ENCODE data around the gene KCNA2.

Gene KCNA2

DNA sequence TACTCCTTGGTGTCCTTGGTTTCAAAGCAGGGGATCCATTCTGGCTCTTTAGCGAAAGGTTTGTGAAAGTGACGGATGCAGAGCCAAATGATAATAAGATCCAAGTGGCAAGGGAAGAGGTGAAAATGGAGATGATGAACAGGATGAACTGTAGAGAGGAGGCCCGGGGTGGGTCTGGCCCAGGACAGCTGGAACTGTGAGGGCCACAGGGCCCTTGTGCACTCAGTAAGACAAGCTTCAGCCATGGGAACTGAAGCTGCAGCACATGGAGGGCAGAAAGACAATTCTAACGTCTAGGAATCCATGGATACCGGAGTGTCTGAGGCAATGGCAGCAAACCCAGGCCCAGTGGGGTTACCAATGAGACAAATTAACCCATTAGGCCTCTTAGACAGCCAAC, 4.8 kb downstream of the KCNA2 start:
- no peak for DNase-seq

GRCh38 chr1:110600716-110601115, 5.4 kb downstream of the KCNA2 start:
- no peak for DNase-seq

DNA sequence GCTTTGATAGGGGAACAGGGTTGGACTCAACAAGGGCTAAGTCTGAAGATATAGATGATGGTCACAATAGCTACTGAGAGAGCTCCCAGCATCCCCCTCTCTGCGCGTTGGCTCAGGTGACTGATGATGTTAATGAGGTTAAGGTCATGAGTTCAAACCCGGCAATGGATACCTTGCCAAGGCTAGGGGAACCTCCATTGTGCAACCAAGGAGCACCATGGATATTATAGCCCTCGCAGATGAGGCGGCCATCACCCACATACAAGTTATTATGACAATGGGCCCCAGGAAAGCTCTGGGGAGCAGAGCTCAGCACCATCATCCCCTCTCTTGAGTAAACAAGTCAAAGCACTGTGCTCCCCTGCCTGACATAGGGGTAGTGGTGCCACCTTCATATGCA, 8.2 kb downstream of the KCNA2 start:
- DNase-seq, result no peak

DNA sequence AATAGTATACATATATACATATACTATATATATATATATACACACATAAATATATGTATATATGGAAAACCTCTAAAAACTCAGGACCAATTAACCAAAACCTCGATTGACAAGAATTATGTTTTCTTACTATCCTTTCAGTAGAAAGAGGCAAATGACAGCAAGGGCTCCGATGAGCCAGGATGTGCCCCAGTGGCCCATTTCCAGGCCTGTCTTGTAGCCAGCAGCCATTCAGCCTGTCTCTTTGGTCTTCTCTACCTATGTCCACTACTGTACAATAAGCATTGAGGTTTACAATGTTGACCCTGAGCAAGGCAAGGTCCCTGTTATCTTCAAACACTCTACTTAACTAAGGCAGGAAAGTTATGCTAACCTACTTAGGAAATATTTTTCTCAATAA, 9.8 kb downstream of the KCNA2 start:
- DNase-seq, result no peak

DNA sequence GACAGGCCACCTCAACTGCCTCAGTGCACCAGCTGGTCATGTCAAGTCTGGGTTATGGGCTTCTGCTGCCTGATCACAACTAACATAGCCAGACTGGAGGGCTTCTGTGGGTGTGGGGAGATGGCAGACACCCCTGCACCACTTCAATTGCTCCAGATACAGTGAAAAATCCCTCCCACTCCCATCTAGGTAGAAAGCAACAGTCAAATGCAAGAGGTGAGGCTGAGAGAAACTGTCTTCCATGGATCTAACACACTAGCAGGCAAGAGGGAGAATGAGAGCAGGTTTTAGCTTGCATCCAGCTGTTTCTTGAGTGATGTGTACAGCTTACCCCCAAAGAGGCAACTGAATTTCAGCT, 10.8 kb downstream of the KCNA2 start:
- DNase-seq, result no peak

DNA sequence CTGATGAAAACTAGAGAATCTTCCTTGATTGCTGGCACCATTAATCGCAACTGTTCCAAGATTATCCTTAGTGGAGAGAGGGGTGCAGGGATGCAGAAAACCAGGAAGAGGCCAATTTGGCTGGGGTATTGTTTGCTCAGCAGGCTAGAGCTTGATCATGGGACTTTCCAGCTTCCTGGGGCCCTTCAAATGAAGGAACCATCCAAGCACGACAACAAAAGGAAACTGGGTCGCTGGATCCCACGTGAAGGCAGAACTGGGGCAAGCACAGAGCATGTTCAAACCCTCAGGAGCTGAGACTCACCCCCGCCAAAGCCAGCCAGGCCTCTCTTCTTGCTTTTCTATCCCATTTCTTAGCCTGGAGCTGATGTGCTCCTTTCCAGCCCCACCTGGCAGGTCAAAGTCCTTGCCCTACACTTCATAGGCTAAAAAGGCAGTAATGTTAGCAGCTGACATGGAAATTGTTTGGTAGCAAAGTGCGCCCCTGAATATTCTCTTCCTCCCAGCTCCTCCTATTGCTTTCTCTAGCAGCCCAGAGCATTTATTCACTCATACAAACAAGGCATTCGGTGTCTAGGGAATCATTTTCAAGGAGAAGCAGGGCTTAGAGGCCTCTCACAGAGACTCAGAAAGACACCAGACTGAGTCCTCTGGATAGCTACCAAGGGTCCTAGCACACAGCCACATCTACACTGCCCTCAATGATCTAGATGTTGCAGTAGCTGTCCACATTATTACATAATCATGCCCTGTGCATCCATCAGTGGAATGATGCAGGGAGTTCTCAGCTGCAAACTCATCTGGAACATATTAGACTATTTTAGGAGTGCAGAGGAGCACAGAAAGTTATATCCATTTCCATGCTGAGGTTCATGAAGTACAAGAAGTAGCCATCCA, 11.5 kb downstream of the KCNA2 start:
- DNase-seq, result no peak

- no peak for DNase-seq
Measured at GRCh38 chr1:110593902-110594301, 12.3 kb downstream of the KCNA2 start.

GRCh38 chr1:110591956-110592355, 14.2 kb downstream of the KCNA2 start:
- DNase-seq, result no peak

DNA sequence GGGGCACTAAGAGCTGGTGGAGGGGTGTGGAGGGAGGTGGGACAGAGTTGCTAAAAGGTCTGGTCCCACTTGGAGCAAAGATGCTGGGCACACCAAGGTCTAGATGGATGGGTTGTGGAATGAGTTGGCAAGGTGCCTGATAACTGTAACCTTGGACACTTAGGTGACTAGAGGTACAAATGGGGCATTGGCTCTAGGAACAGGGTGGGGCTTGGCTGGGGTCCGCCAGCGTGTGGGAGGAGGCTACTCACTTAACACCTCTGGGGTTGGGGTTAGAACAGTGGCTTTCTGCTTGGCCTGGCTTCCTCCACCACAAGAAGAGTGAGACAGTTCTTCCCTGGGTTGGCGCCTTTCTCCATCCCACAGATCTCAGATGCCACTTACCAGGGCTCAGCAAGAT, 17.2 kb downstream of the KCNA2 start:
- no peak for DNase-seq

GRCh38 chr1:110588486-110588885, 17.7 kb downstream of the KCNA2 start:
- DNase-seq, result no peak

- no peak for DNase-seq
Measured at GRCh38 chr1:110587906-110588305, 18.3 kb downstream of the KCNA2 start.

GRCh38 chr1:110585481-110585880, 20.7 kb downstream of the KCNA2 start:
- DNase-seq, result no peak

DNA sequence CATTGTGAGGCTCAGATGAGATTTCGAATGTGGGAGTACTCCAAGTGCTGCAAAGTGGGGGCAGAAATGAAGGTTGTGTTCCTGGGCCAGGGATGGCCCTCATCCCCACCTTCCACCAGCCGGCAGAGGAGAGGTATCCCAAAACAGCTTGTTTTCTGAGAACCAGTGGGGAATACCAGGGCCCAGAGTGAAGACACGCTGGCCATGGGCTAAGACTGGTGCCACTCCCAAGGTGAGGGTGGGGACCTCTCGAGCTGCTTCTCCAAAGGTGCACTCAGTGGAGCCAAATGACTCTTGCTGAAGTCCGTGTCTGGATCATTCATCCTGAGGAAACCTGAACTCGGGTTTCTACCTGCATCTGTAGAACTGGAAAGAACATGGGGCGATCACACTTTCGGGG, 22.1 kb downstream of the KCNA2 start:
- DNase-seq, result no peak

DNA sequence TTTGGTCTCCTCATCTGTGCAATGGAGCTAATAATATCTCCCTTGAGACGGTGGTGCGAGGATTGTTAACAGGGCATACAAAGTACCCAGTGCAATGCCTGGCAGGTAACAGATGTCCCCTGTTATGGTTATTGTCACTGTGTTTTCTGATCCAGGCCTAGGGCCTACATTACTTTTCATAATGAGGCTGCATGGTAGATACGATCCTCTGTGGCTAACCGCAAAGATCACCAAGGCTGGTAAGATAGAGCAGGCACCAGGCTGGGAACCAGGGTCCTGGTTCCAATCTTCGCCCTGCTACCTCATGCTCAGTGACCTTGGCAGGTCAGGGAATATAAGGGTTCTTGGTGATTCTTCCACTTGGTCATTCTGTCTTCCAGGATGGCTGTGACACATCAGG, 22.7 kb downstream of the KCNA2 start:
- no peak for DNase-seq

GRCh38 chr1:110582378-110582777, 23.8 kb downstream of the KCNA2 start:
- DNase-seq, result no peak

DNA sequence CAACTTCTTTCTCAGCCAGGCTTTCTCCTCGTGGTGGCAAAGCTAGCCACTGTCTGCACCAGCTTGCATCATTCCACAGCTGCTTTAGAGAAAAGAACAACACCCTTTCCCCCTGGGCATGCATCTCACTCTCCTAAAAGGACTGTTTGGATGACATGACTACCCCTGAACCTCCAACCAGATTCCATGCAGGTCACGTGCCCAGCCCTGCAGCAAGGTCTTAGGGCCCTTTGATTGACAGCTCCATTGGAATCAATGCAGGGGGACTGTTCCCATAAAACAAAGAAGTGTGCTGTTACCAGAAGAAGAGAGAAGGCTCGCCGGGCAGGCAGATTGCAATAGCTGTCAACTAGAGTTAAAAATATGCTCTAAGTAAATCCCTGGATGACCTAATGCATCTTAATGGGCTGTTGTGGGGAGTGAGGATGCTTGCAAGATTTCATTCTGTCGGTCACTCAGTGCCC, 24.4 kb downstream of the KCNA2 start:
- no peak for DNase-seq

GRCh38 chr1:110580244-110580643, 25.9 kb downstream of the KCNA2 start:
- DNase-seq, result no peak

DNA sequence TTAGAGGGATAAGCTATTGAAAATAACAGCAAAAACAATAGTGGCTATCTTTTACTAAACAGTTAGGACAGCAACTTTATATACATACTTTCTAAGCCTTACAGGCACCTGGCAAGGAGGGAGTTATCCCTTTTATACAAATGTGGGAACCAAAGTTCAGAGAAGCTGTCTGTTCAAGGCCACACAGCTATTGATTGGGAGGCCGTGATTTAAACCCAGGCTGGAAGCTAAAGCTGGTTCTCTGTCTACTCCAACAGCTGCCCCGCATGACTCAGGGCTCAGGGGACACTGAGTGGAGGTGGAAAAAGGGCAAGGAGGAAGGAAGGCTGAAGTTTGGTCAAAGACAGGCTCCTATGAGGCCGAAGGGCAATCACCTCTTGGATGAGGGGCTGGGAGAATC, 26.7 kb downstream of the KCNA2 start:
- no peak for DNase-seq

- DNase-seq, result no peak
Measured at GRCh38 chr1:110576441-110576840, 29.7 kb downstream of the KCNA2 start.

DNA sequence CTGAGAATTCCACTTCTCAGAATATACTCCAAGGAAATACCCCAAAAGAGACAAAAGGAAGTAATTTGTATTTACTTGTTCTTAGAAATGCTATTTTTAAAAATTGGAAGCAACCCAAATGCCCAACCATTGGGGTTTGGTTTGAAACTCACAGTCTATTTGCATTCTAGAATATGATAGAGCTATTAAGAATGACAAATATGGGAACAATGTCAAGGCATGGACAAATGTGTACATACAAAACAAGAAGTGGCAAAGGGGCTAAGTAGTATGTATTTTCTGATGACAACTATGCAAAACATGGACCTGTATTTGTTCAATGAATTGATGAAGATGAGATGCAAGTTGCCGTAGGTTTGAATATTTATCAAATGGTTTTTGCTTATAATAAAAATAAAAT, 32.8 kb downstream of the KCNA2 start:
- no peak for DNase-seq

DNA sequence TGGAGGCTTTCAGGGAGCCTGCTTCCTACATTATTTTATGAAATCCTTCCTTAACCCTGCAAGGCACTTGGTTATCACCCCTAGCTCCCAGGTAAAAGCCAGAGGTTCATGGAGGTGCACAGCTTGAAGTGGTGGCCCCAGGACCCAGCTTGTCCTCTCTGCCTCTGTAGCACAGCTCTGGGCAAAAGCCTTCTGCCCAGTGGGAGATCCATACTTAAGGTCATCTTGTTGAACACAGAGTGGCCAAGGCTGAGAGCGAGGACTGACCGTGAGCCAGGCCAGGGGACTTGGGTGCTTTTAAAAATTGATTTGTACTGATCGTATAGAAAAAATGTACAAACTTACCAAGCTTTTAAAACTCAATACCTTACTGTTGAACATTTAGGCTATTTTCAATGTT, 33.4 kb downstream of the KCNA2 start:
- DNase-seq, result no peak

- no peak for DNase-seq
Measured at GRCh38 chr1:110570901-110571300, 35.3 kb downstream of the KCNA2 start.

GRCh38 chr1:110570307-110570706, 35.9 kb downstream of the KCNA2 start:
- DNase-seq, result no peak

DNA sequence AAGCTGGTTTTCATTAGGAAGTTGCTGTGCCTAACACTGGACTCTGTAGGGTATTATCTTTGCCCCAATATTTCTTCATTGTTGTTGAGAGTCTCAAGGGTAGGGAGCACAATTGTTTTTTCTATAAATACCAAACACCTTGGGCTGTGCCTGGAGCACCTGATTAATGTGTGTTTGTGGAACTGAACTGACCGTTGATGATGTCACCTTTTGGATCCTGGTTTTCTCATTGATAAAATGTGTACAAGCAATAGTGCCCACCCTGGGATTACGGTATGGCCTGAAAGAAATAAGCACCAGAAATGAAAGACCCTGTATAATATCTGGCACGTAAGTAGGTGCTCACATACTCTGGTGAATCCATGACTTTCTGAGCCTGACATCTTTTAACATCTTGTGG, 39.3 kb downstream of the KCNA2 start:
- DNase-seq, result no peak

- no peak for DNase-seq
Measured at GRCh38 chr1:110565565-110565964, 40.6 kb downstream of the KCNA2 start.

All from activated T-cell treated with anti-CD3 and anti-CD28 coated beads, Interleukin-2, amount 50 U/mL, for 48 hours (primary cell).